ENCODE results near the gene KCNN1. TPM values are rescaled to one million over a fixed set of nuclear protein-coding genes. Genes with fewer than 3 reads are reported as not detected.

Gene KCNN1
- total RNA-seq, 1 donor from 2014 or later, result 0.52 TPM

GRCh38 chr19:17967257-17968051 lies 547 bp downstream of the KCNN1 start:
- Histone ChIP-seq H3K9me3 (ENCODE audit: control insufficient read depth in 3 of 3, low read length in 3 of 3) (no peaks in the 10 kb centered on the region), H3K4me1 (ENCODE audit: control insufficient read depth in 3 of 3, insufficient read depth in 3 of 3, low read length in 3 of 3) (peaks cover 0 to 2% (median 0%) of the 10 kb centered on the region in 3 donors), H3K4me3 (ENCODE audit: low read length in 3 of 3) (no peak overlapping the region), H3K27ac (ENCODE audit: low read depth, low read length) (no peak overlapping the region), H3K27me3 (ENCODE audit: control insufficient read depth in 3 of 3, insufficient read depth in 3 of 3, low read length in 3 of 3) (peaks cover 28 to 46% (median 46%) of the 10 kb centered on the region in 3 donors), H3K36me3 (ENCODE audit: control insufficient read depth in 3 of 3, insufficient read depth in 3 of 3, low read length in 3 of 3) (no peaks in the 10 kb centered on the region), H3K9ac (ENCODE audit: low read depth in 1 of 3, low read length in 3 of 3) (no peak overlapping the region)

DNA sequence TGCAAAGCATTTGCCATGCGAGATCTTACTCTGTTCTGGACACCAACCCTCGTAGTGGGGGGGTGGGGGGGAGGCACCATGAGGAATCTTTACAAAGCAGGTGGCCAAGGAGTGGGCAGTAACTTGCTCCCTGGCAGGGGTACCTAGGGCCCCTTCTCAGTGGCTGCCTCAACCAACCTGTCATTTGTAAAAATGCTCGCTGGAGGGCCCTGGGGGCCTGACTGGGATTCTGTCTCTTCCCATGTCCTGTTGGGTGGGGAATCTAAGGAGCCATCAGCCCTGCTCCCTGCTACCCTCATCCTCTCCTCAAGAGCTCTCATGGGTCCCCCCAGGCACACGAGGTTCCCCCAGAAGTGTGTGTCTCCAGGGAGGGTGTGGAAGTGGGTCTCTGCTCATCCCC lies 1.5 kb downstream of the KCNN1 start:
- Histone ChIP-seq H3K27me3 (ENCODE audit: control insufficient read depth in 3 of 3, insufficient read depth in 3 of 3, low read length in 3 of 3) (peaks cover 32 to 45% (median 44%) of the 10 kb centered on the region in 3 donors), H3K27ac (ENCODE audit: low read depth, low read length) (no peak overlapping the region), H3K4me1 (ENCODE audit: control insufficient read depth in 3 of 3, insufficient read depth in 3 of 3, low read length in 3 of 3) (peaks cover 0 to 2% (median 0%) of the 10 kb centered on the region in 3 donors), H3K36me3 (ENCODE audit: control insufficient read depth in 3 of 3, insufficient read depth in 3 of 3, low read length in 3 of 3) (no peaks in the 10 kb centered on the region), H3K9me3 (ENCODE audit: control insufficient read depth in 3 of 3, low read length in 3 of 3) (no peaks in the 10 kb centered on the region), H3K4me3 (ENCODE audit: low read length in 3 of 3) (no peak overlapping the region), H3K9ac (ENCODE audit: low read depth in 1 of 3, low read length in 3 of 3) (no peak overlapping the region)

GRCh38 chr19:17969096-17969792 lies 2.3 kb downstream of the KCNN1 start:
- peaks cover 30 to 38% (median 38%) of the 10 kb centered on the region in 3 donors for H3K27me3 ChIP-seq (ENCODE audit: control insufficient read depth in 3 of 3, insufficient read depth in 3 of 3, low read length in 3 of 3)
- H3K27ac ChIP-seq (ENCODE audit: low read depth, low read length), result no peak overlapping the region
- no peak overlapping the region for H3K9ac ChIP-seq (ENCODE audit: low read depth in 1 of 3, low read length in 3 of 3)
- no peaks in the 10 kb centered on the region for H3K36me3 ChIP-seq (ENCODE audit: control insufficient read depth in 3 of 3, insufficient read depth in 3 of 3, low read length in 3 of 3)
- no peaks in the 10 kb centered on the region for H3K9me3 ChIP-seq (ENCODE audit: control insufficient read depth in 3 of 3, low read length in 3 of 3)
- no peak overlapping the region for H3K4me3 ChIP-seq (ENCODE audit: low read length in 3 of 3)
- H3K4me1 ChIP-seq (ENCODE audit: control insufficient read depth in 3 of 3, insufficient read depth in 3 of 3, low read length in 3 of 3), result peaks cover 0 to 2% (median 0%) of the 10 kb centered on the region in 3 donors

- Histone ChIP-seq H3K27me3 (ENCODE audit: control insufficient read depth in 3 of 3, insufficient read depth in 3 of 3, low read length in 3 of 3) (peaks cover 13 to 19% (median 16%) of the 10 kb centered on the region in 3 donors), H3K9ac (ENCODE audit: low read depth in 1 of 3, low read length in 3 of 3) (no peak overlapping the region), H3K4me1 (ENCODE audit: control insufficient read depth in 3 of 3, insufficient read depth in 3 of 3, low read length in 3 of 3) (peaks cover 0 to 2% (median 0%) of the 10 kb centered on the region in 3 donors), H3K36me3 (ENCODE audit: control insufficient read depth in 3 of 3, insufficient read depth in 3 of 3, low read length in 3 of 3) (no peaks in the 10 kb centered on the region), H3K27ac (ENCODE audit: low read depth, low read length) (no peak overlapping the region), H3K9me3 (ENCODE audit: control insufficient read depth in 3 of 3, low read length in 3 of 3) (no peaks in the 10 kb centered on the region), H3K4me3 (ENCODE audit: low read length in 3 of 3) (no peak overlapping the region)
Observed at GRCh38 chr19:17972230-17972629, 5.3 kb downstream of the KCNN1 start.

GRCh38 chr19:17973759-17974158 lies 6.9 kb downstream of the KCNN1 start:
- no peak overlapping the region for H3K9ac ChIP-seq (ENCODE audit: low read depth in 1 of 3, low read length in 3 of 3)
- no peaks in the 10 kb centered on the region for H3K4me1 ChIP-seq (ENCODE audit: control insufficient read depth in 3 of 3, insufficient read depth in 3 of 3, low read length in 3 of 3)
- no peaks in the 10 kb centered on the region for H3K36me3 ChIP-seq (ENCODE audit: control insufficient read depth in 3 of 3, insufficient read depth in 3 of 3, low read length in 3 of 3)
- H3K27ac ChIP-seq (ENCODE audit: low read depth, low read length), result no peak overlapping the region
- no peak overlapping the region for H3K4me3 ChIP-seq (ENCODE audit: low read length in 3 of 3)
- H3K9me3 ChIP-seq (ENCODE audit: control insufficient read depth in 3 of 3, low read length in 3 of 3), result no peaks in the 10 kb centered on the region
- H3K27me3 ChIP-seq (ENCODE audit: control insufficient read depth in 3 of 3, insufficient read depth in 3 of 3, low read length in 3 of 3), result peaks cover 7 to 10% (median 9%) of the 10 kb centered on the region in 3 donors

DNA sequence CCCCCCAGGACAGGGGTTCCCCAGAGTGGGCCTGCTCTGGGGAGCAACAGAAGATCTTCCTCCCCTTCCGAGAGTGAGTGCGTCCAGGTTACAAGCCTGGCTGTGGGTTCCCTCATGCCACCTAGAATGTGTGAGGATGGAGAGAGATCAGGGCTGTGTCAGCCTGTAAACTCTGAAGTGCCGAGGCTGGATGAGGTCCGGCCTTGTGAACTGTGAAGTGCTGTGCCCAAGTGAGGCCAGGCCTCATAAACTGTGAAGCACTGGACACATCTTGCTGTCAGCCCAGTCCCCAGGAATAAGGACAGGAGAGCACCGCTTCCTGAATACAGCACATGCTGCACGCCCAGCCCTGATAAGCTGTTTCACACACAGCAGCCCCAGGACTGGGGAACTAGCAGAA lies 7.6 kb downstream of the KCNN1 start:
- H3K9ac ChIP-seq (ENCODE audit: low read depth in 1 of 3, low read length in 3 of 3), result no peak overlapping the region
- no peaks in the 10 kb centered on the region for H3K36me3 ChIP-seq (ENCODE audit: control insufficient read depth in 3 of 3, insufficient read depth in 3 of 3, low read length in 3 of 3)
- H3K4me1 ChIP-seq (ENCODE audit: control insufficient read depth in 3 of 3, insufficient read depth in 3 of 3, low read length in 3 of 3), result no peaks in the 10 kb centered on the region
- H3K27me3 ChIP-seq (ENCODE audit: control insufficient read depth in 3 of 3, insufficient read depth in 3 of 3, low read length in 3 of 3), result peaks cover 4 to 5% (median 5%) of the 10 kb centered on the region in 3 donors
- no peaks in the 10 kb centered on the region for H3K9me3 ChIP-seq (ENCODE audit: control insufficient read depth in 3 of 3, low read length in 3 of 3)
- no peak overlapping the region for H3K27ac ChIP-seq (ENCODE audit: low read depth, low read length)
- H3K4me3 ChIP-seq (ENCODE audit: low read length in 3 of 3), result no peak overlapping the region

- H3K4me1 ChIP-seq (ENCODE audit: control insufficient read depth in 3 of 3, insufficient read depth in 3 of 3, low read length in 3 of 3), result no peaks in the 10 kb centered on the region
- no peaks in the 10 kb centered on the region for H3K36me3 ChIP-seq (ENCODE audit: control insufficient read depth in 3 of 3, insufficient read depth in 3 of 3, low read length in 3 of 3)
- H3K27me3 ChIP-seq (ENCODE audit: control insufficient read depth in 3 of 3, insufficient read depth in 3 of 3, low read length in 3 of 3), result peaks cover 3 to 5% (median 4%) of the 10 kb centered on the region in 3 donors
- H3K9ac ChIP-seq (ENCODE audit: low read depth in 1 of 3, low read length in 3 of 3), result no peak overlapping the region
- no peak overlapping the region for H3K27ac ChIP-seq (ENCODE audit: low read depth, low read length)
- H3K9me3 ChIP-seq (ENCODE audit: control insufficient read depth in 3 of 3, low read length in 3 of 3), result no peaks in the 10 kb centered on the region
- no peak overlapping the region for H3K4me3 ChIP-seq (ENCODE audit: low read length in 3 of 3)
Observed at GRCh38 chr19:17975032-17975431, 8.1 kb downstream of the KCNN1 start.

- Histone ChIP-seq H3K36me3 (ENCODE audit: control insufficient read depth in 3 of 3, insufficient read depth in 3 of 3, low read length in 3 of 3) (no peaks in the 10 kb centered on the region), H3K4me1 (ENCODE audit: control insufficient read depth in 3 of 3, insufficient read depth in 3 of 3, low read length in 3 of 3) (no peaks in the 10 kb centered on the region), H3K27me3 (ENCODE audit: control insufficient read depth in 3 of 3, insufficient read depth in 3 of 3, low read length in 3 of 3) (peaks cover 4 to 14% (median 10%) of the 10 kb centered on the region in 3 donors), H3K9ac (ENCODE audit: low read depth in 1 of 3, low read length in 3 of 3) (no peak overlapping the region), H3K9me3 (ENCODE audit: control insufficient read depth in 3 of 3, low read length in 3 of 3) (no peaks in the 10 kb centered on the region), H3K4me3 (ENCODE audit: low read length in 3 of 3) (no peak overlapping the region), H3K27ac (ENCODE audit: low read depth, low read length) (no peak overlapping the region)
Observed at GRCh38 chr19:17977021-17977420, 10.1 kb downstream of the KCNN1 start.

DNA sequence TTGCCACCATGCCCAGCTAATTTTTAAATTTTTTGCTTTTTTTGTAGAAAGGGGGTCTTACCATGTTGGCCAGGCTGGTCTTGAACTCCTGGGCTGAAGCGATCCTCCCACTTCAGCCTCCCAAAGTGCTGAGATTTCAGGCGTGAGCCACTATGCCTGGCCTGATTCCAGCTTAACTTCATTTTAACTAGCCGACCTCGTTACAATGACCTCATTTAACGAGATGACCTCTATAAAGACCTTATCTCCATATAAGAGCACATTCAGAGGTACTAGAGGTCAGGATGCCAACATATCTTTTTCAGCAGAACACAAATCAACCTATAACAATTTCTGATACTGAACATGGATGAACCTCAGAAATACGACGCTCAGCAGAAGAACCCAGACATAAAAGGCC lies 10.6 kb downstream of the KCNN1 start:
- Histone ChIP-seq H3K4me3 (ENCODE audit: low read length in 3 of 3) (no peak overlapping the region), H3K9ac (ENCODE audit: low read depth in 1 of 3, low read length in 3 of 3) (no peak overlapping the region), H3K27me3 (ENCODE audit: control insufficient read depth in 3 of 3, insufficient read depth in 3 of 3, low read length in 3 of 3) (peaks cover 6 to 14% (median 14%) of the 10 kb centered on the region in 3 donors)

GRCh38 chr19:17981611-17982010 lies 14.7 kb downstream of the KCNN1 start:
- Histone ChIP-seq H3K36me3 (ENCODE audit: control insufficient read depth in 3 of 3, insufficient read depth in 3 of 3, low read length in 3 of 3) (no peaks in the 10 kb centered on the region), H3K27me3 (ENCODE audit: control insufficient read depth in 3 of 3, insufficient read depth in 3 of 3, low read length in 3 of 3) (peaks cover 15 to 23% (median 17%) of the 10 kb centered on the region in 3 donors), H3K4me3 (ENCODE audit: low read length in 3 of 3) (no peak overlapping the region), H3K9me3 (ENCODE audit: control insufficient read depth in 3 of 3, low read length in 3 of 3) (no peaks in the 10 kb centered on the region), H3K9ac (ENCODE audit: low read depth in 1 of 3, low read length in 3 of 3) (no peak overlapping the region), H3K27ac (ENCODE audit: low read depth, low read length) (no peak overlapping the region), H3K4me1 (ENCODE audit: control insufficient read depth in 3 of 3, insufficient read depth in 3 of 3, low read length in 3 of 3) (no peaks in the 10 kb centered on the region)

More for the DNA sequence above, 10.6 kb downstream of the KCNN1 start:
- no peak overlapping the region for H3K27ac ChIP-seq (ENCODE audit: low read depth, low read length)
- H3K4me1 ChIP-seq (ENCODE audit: control insufficient read depth in 3 of 3, insufficient read depth in 3 of 3, low read length in 3 of 3), result no peaks in the 10 kb centered on the region
- H3K9me3 ChIP-seq (ENCODE audit: control insufficient read depth in 3 of 3, low read length in 3 of 3), result no peaks in the 10 kb centered on the region
- H3K36me3 ChIP-seq (ENCODE audit: control insufficient read depth in 3 of 3, insufficient read depth in 3 of 3, low read length in 3 of 3), result no peaks in the 10 kb centered on the region
